Camera-type eye (tissue), 1 donor: Measurements from ENCODE around the gene GINS1. TPM values are rescaled to one million over a fixed set of nuclear protein-coding genes. Genes with fewer than 3 reads are reported as not detected.

Source experiments
- total RNA-seq: library from RNA; depleted of rRNA; stranded (reverse); fragments of >200 nt; gene quantifications from one replicate; pipeline ENCODE4 v1.2.3, GENCODE V29; 2014

The GINS1 gene
- 6.8 TPM for total RNA-seq

GRCh38 chr20:25407311-25408169 lies at the start of gene GINS1:
Gene GINS1, plus strand, starts transcription at chr20:25407673. Its CDS starts 148 bp downstream, at chr20:25407821.

GRCh38 chr20:25390538-25391528 lies 16.6 kb upstream of the GINS1 start, which contains the start of gene ABHD12:
Gene ABHD12, minus strand, starts transcription at chr20:25390835. Its CDS starts 132 bp downstream, at chr20:25390703.

Other genes starting within 250 kb of the GINS1 start
- gene ENTPD6, start 212.0 kb upstream of the GINS1 start, total RNA-seq, result 36.1 TPM
- gene PYGB, start 159.6 kb upstream of the GINS1 start, total RNA-seq, result 71.0 TPM
- 61.4 TPM for gene ABHD12, start 16.8 kb upstream of the GINS1 start, total RNA-seq
- 44.2 TPM for gene NINL, start 177.9 kb downstream of the GINS1 start, total RNA-seq
- 12.3 TPM for gene NANP, start 216.3 kb downstream of the GINS1 start, total RNA-seq